ENCODE data around the gene ROCK2. TPM values are rescaled to one million over a fixed set of nuclear protein-coding genes. Genes with fewer than 3 reads are reported as not detected.

ROCK2 gene
- total RNA-seq, 1 donor from 2014 or later: 84.5 TPM

GRCh38 chr2:11367170-11367730 is 22.8 kb upstream of the ROCK2 start:
- DNase-seq (ENCODE audit: low spot score): no peak

GRCh38 chr2:11366326-11366741 is 21.9 kb upstream of the ROCK2 start:
- no peak for DNase-seq (ENCODE audit: low spot score)

DNA sequence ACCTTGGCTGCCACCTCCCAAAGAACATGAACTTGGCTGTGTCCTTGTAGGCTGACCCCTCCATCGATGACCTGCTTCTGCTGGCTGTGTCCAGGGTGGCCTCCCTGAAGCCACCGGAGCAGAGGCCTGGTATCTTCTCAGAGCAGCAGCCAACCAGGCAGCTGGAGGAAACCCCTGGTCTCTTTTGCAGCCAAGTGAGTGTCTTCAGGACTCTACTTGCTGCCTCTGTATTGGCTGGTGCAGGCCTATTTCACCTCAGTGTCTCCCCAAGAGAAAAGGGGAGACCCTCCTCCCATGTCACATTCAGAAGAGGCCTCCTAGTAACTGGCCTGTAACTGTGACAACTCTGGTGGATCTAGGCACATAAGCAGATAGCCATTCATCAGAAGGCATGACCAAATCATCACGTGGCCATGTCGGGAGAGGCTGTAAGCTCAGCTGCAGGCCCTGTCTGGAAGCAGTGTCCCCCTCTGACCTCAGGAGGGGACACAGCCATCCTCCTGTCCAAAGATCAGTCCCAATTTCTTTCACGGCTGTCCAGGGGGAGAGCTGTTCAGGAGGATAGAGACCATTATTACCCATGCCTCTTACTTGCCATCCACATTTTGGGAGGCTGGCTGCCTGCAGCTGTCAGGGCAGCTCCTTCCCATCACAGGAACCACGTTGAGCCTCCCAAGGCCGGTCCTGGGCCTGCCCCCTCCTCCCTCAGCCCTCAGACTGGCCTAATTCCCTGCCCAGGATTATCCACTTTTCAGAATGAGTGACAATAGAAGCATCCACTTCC is 20.9 kb upstream of the ROCK2 start:
- no peak for DNase-seq (ENCODE audit: low spot score)

DNA sequence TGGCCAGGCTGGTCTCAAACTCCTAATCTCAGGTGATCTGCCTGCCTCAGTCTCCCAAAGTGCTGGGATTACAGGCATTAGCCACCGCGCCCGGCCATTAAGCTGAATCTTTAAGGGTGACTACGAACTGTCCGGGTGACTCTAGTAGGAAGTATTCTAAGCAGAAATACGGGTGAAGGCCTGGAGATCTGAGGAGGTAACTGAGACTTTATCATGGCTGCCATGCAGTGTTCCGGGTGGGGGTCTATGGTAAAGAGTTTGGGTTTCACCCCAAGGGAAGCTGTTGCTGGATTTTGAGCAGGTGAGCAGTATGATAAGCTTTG is 20.1 kb upstream of the ROCK2 start:
- no peak for DNase-seq (ENCODE audit: low spot score)

GRCh38 chr2:11363868-11364564 is 19.6 kb upstream of the ROCK2 start:
- no peak for DNase-seq (ENCODE audit: low spot score)

- DNase-seq (ENCODE audit: low spot score): no peak
Observed at GRCh38 chr2:11359865-11360264, 15.4 kb upstream of the ROCK2 start.

DNA sequence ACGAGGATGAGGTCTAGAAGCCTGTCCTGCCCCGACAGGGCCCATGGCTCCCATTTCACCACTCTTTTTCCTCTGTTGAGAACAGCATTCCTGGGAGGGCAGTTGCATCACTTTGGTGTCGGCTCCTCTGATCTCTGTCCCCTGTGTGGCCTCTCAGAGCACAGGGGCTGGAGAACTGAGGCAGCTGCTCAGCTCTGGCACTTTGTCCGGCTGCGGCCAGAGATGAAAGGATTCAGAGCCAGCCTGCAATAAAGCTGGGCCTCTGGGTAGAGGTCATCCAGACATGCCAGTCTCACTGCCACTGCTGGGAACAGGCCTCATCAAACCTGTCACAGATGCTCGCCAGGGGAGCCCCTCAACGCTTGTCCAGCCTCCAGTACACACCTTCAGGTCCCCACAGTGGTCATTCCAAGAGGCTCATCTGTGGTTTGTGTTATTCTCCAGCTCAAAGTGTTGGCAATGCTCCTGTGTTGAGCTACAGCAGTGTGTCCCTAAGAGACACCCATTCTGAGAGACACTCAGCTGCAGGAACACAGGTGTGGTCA is 13.1 kb upstream of the ROCK2 start:
- DNase-seq (ENCODE audit: low spot score): no peak

DNA sequence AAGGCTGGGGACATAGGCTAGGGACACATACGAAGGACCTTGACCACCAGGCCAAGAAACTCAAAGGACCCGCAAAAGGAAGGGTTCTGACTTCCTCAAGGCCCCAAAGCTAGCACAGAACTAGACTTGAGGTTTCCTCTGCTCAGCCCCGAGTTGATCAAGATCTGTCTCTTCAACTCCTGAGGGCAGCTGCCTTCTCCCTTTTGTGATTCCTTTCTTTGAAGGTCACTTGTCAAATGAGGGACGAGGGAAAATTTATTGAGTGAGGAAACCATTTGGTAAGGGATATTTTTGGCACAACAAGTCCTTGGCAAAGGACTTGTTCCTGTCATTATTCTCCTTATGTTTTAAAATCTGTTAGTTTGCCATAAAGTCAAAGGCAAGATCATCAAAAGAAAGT is 12.3 kb upstream of the ROCK2 start:
- no peak for DNase-seq (ENCODE audit: low spot score)

DNA sequence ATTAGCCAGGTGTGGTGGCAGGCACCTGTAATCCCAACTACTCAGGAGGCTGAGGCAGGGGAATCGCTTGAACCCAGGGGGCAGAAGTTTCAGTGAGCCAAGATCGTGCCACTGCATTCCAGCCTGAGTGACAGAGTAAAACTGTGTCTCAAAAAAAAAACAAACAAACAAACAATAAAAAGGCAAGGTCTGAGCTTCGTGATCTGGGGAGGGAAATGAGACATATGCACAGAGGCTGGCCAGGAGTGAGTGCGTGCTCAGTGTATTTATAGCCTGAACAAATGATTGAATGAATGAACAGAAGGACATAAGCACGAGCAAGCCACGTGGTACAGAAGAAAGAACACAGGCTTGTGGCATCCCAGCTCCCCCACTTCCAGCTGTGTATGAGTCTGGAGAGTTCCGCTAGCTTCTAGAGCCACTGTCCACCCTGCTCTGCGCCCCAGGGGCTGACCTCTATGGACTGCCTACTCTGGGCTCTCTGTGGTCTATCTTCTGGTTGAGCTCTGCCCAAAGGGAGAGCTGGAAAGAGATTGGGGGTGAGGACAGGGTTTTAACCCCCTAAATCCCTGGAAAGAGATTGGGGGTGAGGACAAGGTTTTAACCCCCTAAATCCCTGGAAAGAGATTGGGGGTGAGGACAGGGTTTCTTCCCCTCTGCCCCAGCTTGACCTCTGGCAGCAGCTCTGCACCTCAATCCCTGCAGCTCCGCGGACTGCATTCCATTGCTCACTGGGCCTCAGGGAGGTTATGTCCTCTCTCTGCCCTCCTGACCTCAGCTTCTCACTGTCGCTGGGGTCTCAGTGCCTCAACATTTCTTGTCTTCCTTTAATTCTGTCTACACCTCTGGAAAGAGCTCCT is 11.0 kb upstream of the ROCK2 start:
- DNase-seq (ENCODE audit: low spot score): no peak

GRCh38 chr2:11354363-11355154 is 10.1 kb upstream of the ROCK2 start:
- no peak for DNase-seq (ENCODE audit: low spot score)

DNA sequence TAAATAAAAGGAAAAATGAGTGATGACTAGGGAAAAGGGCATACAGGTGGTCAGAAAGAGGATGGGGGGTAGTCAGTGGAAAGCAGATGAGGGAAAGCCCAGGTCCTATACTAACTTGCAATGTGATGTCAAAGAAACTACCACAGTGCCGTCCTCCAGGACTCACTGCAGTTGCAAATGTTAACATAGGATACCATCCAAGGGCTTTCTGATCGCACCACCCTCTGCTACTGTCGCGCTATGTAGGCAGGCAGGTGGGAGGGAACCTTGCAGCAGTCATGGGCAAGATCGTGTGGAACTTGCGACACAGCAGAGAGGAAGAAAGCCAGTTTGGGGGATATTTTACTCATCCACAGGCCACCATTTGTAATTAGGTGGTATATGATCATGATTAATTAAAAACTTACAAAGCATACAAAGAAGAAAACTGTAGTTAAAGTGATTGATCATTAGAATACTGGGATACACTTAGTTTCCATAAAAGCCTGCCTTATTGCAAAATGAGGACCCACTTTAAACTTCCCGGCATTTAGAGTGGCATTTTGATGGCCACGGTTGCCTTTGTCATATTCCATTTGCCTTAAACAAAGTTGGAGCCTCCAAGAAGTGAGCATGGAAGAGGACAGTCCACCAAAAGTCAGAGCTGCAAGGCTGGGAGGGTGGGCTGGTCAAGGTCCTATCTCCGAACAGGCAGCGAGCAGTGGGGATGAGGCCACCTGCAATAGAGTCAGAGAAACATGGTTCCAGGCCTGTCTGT is 8.5 kb upstream of the ROCK2 start:
- DNase-seq (ENCODE audit: low spot score): no peak

DNA sequence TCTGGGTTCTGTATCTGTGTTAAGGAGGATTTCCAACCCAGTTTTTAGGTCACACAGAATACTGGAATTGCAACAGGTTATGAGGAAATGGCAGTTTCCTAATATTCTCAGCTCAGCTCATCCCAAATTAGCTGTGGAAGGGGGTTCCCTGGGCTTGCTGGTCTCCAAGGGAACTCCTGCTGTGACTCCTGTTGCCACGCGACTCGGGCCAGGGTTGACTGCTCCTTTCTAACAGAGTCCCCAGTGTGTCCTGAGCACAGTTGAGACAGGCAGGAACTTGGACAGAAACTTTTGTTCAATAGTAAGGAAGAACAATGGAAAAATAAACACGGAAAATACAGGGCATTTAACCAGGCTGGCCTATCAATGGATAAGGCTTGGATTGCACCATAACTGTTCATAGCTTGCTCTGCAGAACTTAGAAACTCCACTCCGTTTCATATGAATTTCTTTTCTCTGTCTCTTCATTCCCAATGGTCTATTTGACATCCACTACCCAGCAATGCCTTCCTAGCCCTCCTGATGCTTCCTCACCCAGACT is 3.8 kb upstream of the ROCK2 start:
- no peak for DNase-seq (ENCODE audit: low spot score)

- no peak for DNase-seq (ENCODE audit: low spot score)
Observed at GRCh38 chr2:11347403-11347959, 3.0 kb upstream of the ROCK2 start.

DNA sequence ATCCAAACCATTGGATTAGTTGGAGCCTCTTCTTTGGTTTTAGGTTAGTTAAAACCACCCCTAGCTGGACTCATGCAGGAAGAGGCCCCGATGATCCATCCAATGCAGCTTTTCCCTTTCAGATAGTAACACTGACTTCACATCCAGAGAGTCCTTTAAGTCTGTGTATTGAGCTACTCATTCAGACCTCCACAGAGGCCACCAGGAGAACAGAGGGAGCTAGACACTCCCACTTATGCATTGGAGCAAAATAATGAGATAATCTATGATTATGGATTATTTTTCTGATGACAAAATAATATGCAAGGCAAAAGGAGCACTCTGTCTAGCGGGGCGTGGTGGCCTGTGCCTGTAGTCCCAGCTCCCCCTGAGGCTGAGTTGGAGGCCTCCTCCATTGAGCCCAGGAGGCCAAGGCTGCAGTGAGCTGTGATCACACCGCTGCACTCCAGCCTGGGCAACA is 1.6 kb upstream of the ROCK2 start:
- DNase-seq (ENCODE audit: low spot score): no peak

- peak; percentile 73 for DNase-seq (ENCODE audit: low spot score)
Observed at GRCh38 chr2:11344956-11345677, 681 bp upstream of the ROCK2 start.

- peak; percentile 53 for DNase-seq (ENCODE audit: low spot score)
Observed at GRCh38 chr2:11343650-11344341, 640 bp downstream of the ROCK2 start.

- DNase-seq (ENCODE audit: low spot score): no peak
Observed at GRCh38 chr2:11343368-11343649, 1.1 kb downstream of the ROCK2 start.

- no peak for DNase-seq (ENCODE audit: low spot score)
Observed at GRCh38 chr2:11342551-11343367, 1.7 kb downstream of the ROCK2 start.
